GM23338 (cell line): ENCODE results near the gene COL4A2. TPM values are rescaled to one million over a fixed set of nuclear protein-coding genes. Genes with fewer than 3 reads are reported as not detected.

ENCODE experiments used
- ATAC-seq: fragments of 200-7000 bp; cut with Tn5 transposase; 3 replicates; pipeline ENCODE4 v1.9.1; 2020
- DNase-seq: peaks from one replicate; pipeline ENCODE4 v3.0.0-alpha.2; 2015; ENCODE audit warnings: low spot score
- H2AFZ ChIP-seq: fragments of 200-600 bp; sonication (generic); 2 replicates; pipeline ENCODE4 v1.8.0; 2016; ENCODE audit warnings: antibody characterized with exemption, mild to moderate bottlenecking, moderate library complexity
- H3F3A ChIP-seq: fragments of 200-600 bp; sonication (generic); replicated peaks from 2 replicates; pipeline ENCODE4 v1.8.0; 2017; ENCODE audit warnings: antibody characterized with exemption, mixed run types, low read depth
- H3K27ac ChIP-seq: fragments of 200-600 bp; sonication (generic); 2 replicates; pipeline ENCODE4 v1.6.1; 2016; ENCODE audit warnings: low read depth
- H3K27me3 ChIP-seq: fragments of 200-600 bp; sonication (generic); 2 replicates; pipeline ENCODE4 v1.8.0; 2016; ENCODE audit warnings: mild to moderate bottlenecking, mixed run types, moderate library complexity; ENCODE audit not compliant: insufficient read depth
- H3K36me3 ChIP-seq: fragments of 200-600 bp; sonication (generic); 2 replicates; pipeline ENCODE4 v1.8.0; 2016; ENCODE audit warnings: mild to moderate bottlenecking; ENCODE audit not compliant: insufficient read depth
- H3K4me1 ChIP-seq: fragments of 200-600 bp; sonication (generic); 2 replicates; pipeline ENCODE4 v1.8.0; 2016; ENCODE audit warnings: mild to moderate bottlenecking, moderate library complexity; ENCODE audit not compliant: insufficient read depth
- H3K4me2 ChIP-seq: fragments of 200-600 bp; sonication (generic); 2 replicates; pipeline ENCODE4 v1.7.1; 2017; ENCODE audit warnings: mixed run types
- H3K4me3 ChIP-seq: fragments of 200-600 bp; sonication (generic); 2 replicates; pipeline ENCODE4 v1.6.1; 2016; ENCODE audit warnings: mixed run types
- H3K79me2 ChIP-seq: fragments of 200-600 bp; sonication (generic); replicated peaks from 2 replicates; pipeline ENCODE4 v1.8.0; 2017; ENCODE audit warnings: mild to moderate bottlenecking; ENCODE audit not compliant: insufficient read depth
- H3K9me2 ChIP-seq: fragments of 200-600 bp; sonication (generic); 2 replicates; pipeline ENCODE4 v1.8.0; 2017; ENCODE audit not compliant: insufficient read depth
- H4K20me1 ChIP-seq: fragments of 200-600 bp; sonication (generic); replicated peaks from 2 replicates; pipeline ENCODE4 v1.8.0; 2017; ENCODE audit warnings: mild to moderate bottlenecking; ENCODE audit not compliant: insufficient read depth
- H3K27ac Mint-ChIP-seq: 2 replicates; pipeline ENCODE4 v1.8.0; 2020; ENCODE audit warnings: inconsistent platforms, mild to moderate bottlenecking, moderate library complexity, mixed read lengths
- H3K27me3 Mint-ChIP-seq: 3 replicates; pipeline ENCODE4 v1.8.0; 2022; ENCODE audit warnings: low read depth, mild to moderate bottlenecking, moderate library complexity, mixed read lengths, inconsistent platforms; ENCODE audit not compliant: insufficient read depth, poor library complexity
- H3K36me3 Mint-ChIP-seq: 3 replicates; pipeline ENCODE4 v1.8.0; 2021; ENCODE audit warnings: low read depth, mild to moderate bottlenecking, inconsistent platforms, moderate library complexity, mixed read lengths
- H3K4me1 Mint-ChIP-seq: 3 replicates; pipeline ENCODE4 v1.8.0; 2020; ENCODE audit warnings: mild to moderate bottlenecking, inconsistent platforms, mixed read lengths
- H3K4me3 Mint-ChIP-seq: 3 replicates; pipeline ENCODE4 v1.8.0; 2021; ENCODE audit warnings: moderate library complexity, mild to moderate bottlenecking, inconsistent platforms, mixed read lengths
- H3K9me3 Mint-ChIP-seq: 3 replicates; pipeline ENCODE4 v1.8.0; 2020; ENCODE audit warnings: moderate library complexity, mild to moderate bottlenecking, inconsistent platforms, mixed read lengths
- EZH2 ChIP-seq: fragments of 200-600 bp; sonication (generic); IDR thresholded peaks from one replicate; pipeline ENCODE4 v1.8.0; 2017; ENCODE audit warnings: antibody characterized with exemption, mild to moderate bottlenecking, low read depth; ENCODE audit not compliant: unreplicated experiment
- STAT1 ChIP-seq: IDR thresholded peaks from one replicate; pipeline ENCODE4 v1.6.1; 2016; ENCODE audit warnings: antibody characterized with exemption; ENCODE audit not compliant: unreplicated experiment
- polyA plus RNA-seq: library from polyadenylated mRNA; unstranded; fragments of >200 nt; fragmentation: Nextera tagmentation; extraction: Ambion mirVana; gene quantifications from 2 replicates; pipeline ENCODE4 v1.2.1, GENCODE V29; 2016
- total RNA-seq: library from RNA; depleted of rRNA; stranded (reverse); fragments of >200 nt; shearing (Covaris generic); gene quantifications from 2 replicates; pipeline ENCODE4 v1.2.3, GENCODE V29; 2014
- TF ChIP-seq, protein P1 (sequence below): IDR thresholded peaks from 2 replicates; pipeline ENCODE4 v1.6.1; 2016; ENCODE audit warnings: antibody characterized with exemption
- TF ChIP-seq, protein P2 (sequence below): fragments of 250-450 bp; sonication (Bioruptor Pico); IDR thresholded peaks from 2 replicates; pipeline ENCODE4 v1.5.0; 2020; ENCODE audit warnings: mild to moderate bottlenecking, moderate library complexity

COL4A2 gene
- total and polyA plus RNA-seq, 2 experiments from 2014 or later = 37.4 to 131 TPM

DNA sequence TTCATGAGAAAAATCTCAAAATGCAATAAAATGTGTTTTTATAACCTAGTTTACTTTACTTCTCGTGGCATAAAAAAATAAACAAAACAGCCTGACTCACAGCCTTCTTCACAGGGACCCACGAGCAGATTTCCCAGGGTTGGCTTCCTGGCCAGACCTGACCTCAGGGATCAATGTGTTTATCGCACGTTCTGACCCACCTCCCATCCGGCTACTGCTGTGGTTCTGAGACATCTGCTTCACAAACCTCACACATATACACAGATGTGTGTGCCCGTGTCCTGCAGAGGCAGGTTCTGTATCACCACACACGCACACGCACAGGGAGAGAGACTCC is 118.3 kb downstream of the COL4A2 start:
- Histone ChIP-seq H3K4me1 (no peaks in the 10 kb centered on the region), H3K27me3 (no peaks in the 10 kb centered on the region), H4K20me1 (no peaks in the 10 kb centered on the region), H3K79me2 (no peaks in the 10 kb centered on the region), H3K4me2 (no peak overlapping the region), H3K36me3 (peaks cover under 1% of the 10 kb centered on the region; the same call in 1 of the 2 replicates), H3K27ac (no peak overlapping the region), H3K9me2 (no peaks in the 10 kb centered on the region), H3K4me3 (no peak overlapping the region), H2AFZ (no peak overlapping the region), H3F3A (no peaks in the 10 kb centered on the region)
- H3K9me3 Mint-ChIP-seq = no peaks in the 10 kb centered on the region
- no peaks in the 10 kb centered on the region for H3K4me1 Mint-ChIP-seq
- peaks cover 5% of the 10 kb centered on the region; the same call in 1 of the 3 replicates for H3K36me3 Mint-ChIP-seq
- TF ChIP-seq, protein P1, sequence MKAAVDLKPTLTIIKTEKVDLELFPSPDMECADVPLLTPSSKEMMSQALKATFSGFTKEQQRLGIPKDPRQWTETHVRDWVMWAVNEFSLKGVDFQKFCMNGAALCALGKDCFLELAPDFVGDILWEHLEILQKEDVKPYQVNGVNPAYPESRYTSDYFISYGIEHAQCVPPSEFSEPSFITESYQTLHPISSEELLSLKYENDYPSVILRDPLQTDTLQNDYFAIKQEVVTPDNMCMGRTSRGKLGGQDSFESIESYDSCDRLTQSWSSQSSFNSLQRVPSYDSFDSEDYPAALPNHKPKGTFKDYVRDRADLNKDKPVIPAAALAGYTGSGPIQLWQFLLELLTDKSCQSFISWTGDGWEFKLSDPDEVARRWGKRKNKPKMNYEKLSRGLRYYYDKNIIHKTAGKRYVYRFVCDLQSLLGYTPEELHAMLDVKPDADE = no peak
- TF ChIP-seq, protein P2, sequence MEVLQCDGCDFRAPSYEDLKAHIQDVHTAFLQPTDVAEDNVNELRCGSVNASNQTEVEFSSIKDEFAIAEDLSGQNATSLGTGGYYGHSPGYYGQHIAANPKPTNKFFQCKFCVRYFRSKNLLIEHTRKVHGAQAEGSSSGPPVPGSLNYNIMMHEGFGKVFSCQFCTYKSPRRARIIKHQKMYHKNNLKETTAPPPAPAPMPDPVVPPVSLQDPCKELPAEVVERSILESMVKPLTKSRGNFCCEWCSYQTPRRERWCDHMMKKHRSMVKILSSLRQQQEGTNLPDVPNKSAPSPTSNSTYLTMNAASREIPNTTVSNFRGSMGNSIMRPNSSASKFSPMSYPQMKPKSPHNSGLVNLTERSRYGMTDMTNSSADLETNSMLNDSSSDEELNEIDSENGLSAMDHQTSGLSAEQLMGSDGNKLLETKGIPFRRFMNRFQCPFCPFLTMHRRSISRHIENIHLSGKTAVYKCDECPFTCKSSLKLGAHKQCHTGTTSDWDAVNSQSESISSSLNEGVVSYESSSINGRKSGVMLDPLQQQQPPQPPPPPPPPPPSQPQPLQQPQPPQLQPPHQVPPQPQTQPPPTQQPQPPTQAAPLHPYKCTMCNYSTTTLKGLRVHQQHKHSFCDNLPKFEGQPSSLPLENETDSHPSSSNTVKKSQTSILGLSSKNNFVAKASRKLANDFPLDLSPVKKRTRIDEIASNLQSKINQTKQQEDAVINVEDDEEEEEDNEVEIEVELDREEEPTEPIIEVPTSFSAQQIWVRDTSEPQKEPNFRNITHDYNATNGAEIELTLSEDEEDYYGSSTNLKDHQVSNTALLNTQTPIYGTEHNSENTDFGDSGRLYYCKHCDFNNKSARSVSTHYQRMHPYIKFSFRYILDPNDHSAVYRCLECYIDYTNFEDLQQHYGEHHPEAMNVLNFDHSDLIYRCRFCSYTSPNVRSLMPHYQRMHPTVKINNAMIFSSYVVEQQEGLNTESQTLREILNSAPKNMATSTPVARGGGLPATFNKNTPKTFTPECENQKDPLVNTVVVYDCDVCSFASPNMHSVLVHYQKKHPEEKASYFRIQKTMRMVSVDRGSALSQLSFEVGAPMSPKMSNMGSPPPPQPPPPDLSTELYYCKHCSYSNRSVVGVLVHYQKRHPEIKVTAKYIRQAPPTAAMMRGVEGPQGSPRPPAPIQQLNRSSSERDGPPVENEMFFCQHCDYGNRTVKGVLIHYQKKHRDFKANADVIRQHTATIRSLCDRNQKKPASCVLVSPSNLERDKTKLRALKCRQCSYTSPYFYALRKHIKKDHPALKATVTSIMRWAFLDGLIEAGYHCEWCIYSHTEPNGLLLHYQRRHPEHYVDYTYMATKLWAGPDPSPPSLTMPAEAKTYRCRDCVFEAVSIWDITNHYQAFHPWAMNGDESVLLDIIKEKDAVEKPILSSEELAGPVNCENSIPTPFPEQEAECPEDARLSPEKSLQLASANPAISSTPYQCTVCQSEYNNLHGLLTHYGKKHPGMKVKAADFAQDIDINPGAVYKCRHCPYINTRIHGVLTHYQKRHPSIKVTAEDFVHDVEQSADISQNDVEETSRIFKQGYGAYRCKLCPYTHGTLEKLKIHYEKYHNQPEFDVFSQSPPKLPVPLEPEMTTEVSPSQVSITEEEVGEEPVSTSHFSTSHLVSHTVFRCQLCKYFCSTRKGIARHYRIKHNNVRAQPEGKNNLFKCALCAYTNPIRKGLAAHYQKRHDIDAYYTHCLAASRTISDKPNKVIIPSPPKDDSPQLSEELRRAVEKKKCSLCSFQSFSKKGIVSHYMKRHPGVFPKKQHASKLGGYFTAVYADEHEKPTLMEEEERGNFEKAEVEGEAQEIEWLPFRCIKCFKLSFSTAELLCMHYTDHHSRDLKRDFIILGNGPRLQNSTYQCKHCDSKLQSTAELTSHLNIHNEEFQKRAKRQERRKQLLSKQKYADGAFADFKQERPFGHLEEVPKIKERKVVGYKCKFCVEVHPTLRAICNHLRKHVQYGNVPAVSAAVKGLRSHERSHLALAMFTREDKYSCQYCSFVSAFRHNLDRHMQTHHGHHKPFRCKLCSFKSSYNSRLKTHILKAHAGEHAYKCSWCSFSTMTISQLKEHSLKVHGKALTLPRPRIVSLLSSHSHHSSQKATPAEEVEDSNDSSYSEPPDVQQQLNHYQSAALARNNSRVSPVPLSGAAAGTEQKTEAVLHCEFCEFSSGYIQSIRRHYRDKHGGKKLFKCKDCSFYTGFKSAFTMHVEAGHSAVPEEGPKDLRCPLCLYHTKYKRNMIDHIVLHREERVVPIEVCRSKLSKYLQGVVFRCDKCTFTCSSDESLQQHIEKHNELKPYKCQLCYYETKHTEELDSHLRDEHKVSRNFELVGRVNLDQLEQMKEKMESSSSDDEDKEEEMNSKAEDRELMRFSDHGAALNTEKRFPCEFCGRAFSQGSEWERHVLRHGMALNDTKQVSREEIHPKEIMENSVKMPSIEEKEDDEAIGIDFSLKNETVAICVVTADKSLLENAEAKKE (CRISPR knock-in tag) = no peak
- DNase-seq = no peak
- ATAC-seq = no peak
- H3K4me3 Mint-ChIP-seq = no peak overlapping the region
- H3K27ac Mint-ChIP-seq = no peak overlapping the region
- peaks cover 3% of the 10 kb centered on the region for H3K27me3 Mint-ChIP-seq

DNA sequence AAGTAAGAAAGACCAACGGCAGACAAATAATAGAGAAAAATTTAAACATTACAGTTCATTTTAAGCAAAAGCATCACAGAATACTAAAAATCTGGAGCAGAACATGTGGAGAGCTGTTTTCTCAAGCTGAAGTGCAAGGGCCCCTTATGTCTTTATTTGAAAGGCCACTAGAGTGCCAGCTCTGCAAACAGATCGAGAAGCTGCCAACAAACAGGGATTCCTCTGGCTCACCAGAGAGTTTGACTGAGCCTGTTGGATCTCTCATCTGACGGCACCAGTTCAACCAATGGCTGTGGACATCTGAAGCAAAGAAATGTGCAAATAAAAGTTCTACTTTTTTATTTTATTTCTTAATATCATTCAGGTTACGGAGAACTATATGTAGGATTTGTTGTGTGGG is 119.7 kb downstream of the COL4A2 start:
- Mint-ChIP-seq H3K4me3 (no peak overlapping the region), H3K4me1 (no peaks in the 10 kb centered on the region), H3K27me3 (peaks cover 7% of the 10 kb centered on the region), H3K36me3 (peaks cover 9% of the 10 kb centered on the region; the same call in 1 of the 3 replicates), H3K9me3 (no peaks in the 10 kb centered on the region), H3K27ac (no peak overlapping the region)
- Histone ChIP-seq H3K4me2 (no peak overlapping the region), H3K4me3 (no peak overlapping the region), H4K20me1 (no peaks in the 10 kb centered on the region), H3K79me2 (no peaks in the 10 kb centered on the region), H3K27ac (no peak overlapping the region), H2AFZ (no peak overlapping the region), H3K36me3 (peaks cover 6% of the 10 kb centered on the region), H3K9me2 (no peaks in the 10 kb centered on the region), H3F3A (no peaks in the 10 kb centered on the region), H3K4me1 (no peaks in the 10 kb centered on the region), H3K27me3 (no peaks in the 10 kb centered on the region)
- ATAC-seq = no peak
- no peak for TF ChIP-seq STAT1
- no peak for TF ChIP-seq EZH2
- no peak for DNase-seq
